HG03045 (cell line): Measurements from ENCODE around the gene IRAK1.
"Not testable (repeated sequence)": the region's sequence is repeated elsewhere in the genome, so short reads cannot be mapped to it uniquely, and the experiment has no call there.

Experiments used
- ATAC-seq: cut with Tn5 transposase; IDR thresholded peaks from one replicate; pipeline ENCODE4 v1.9.1; 2021; ENCODE audit warnings: mild to moderate bottlenecking, moderate library complexity; ENCODE audit not compliant: unreplicated experiment

The IRAK1 gene

GRCh38 chrX:154000051-154000450 is 19.7 kb downstream of the IRAK1 start:
- ATAC-seq: no peak

DNA sequence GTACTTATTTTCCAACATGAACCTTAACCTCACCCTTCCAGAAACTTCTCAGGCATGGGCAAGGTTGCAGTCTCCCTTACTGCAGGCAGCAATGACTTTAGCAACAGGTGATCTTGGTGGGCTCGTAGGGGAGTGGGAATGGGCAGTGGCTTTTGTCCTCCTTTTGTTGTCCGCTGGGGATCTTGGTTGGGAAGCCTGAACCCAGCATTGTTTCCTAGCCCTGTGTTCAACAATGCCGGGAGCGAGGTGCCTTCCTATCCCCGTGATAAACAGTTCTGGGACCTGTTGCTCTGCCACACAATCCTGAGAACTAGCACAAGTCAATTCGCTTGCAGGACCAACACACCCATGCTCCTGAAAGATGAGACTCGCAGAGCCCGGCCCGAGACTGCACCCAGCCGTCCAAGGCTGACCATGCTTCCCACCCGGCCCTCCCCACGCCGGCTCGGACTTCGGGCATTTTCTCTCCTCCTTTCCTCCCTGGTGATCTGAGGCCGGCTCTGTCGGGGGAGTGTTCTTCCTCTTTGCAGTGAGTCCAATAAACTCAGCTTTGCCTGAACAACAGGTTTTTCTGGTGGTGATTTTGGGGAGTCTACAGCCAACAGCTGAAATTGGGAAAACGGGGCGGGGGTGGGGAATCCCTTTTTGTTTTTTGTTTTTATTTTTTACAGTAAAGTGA is 20.2 kb downstream of the IRAK1 start:
- no peak for ATAC-seq

- ATAC-seq: no peak
Measured at GRCh38 chrX:153995504-153995903, 24.2 kb downstream of the IRAK1 start.

GRCh38 chrX:153994398-153994797 is 25.3 kb downstream of the IRAK1 start:
- ATAC-seq: not testable (repeated sequence)

DNA sequence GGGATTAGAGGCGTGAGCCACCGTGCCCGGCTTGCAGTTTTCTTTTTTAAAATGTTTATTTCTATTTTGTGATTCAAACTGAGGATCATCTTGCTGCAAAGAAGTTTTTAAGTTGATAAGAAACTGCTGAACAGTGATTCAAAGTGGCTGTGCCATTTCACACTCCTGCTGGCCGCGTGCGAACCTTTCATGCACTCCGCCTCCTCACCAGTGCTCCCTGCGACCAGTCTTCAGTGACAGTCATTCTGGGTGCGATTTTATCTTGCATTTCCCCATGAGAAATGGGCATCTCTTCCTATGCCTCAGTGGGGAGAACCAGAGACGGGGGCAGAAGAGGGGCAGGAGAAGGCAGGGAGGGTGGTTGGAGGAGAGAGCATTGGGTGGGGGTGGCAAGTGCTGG is 25.7 kb downstream of the IRAK1 start:
- no peak for ATAC-seq

- no peak for ATAC-seq
Measured at GRCh38 chrX:153993079-153993478, 26.6 kb downstream of the IRAK1 start.

DNA sequence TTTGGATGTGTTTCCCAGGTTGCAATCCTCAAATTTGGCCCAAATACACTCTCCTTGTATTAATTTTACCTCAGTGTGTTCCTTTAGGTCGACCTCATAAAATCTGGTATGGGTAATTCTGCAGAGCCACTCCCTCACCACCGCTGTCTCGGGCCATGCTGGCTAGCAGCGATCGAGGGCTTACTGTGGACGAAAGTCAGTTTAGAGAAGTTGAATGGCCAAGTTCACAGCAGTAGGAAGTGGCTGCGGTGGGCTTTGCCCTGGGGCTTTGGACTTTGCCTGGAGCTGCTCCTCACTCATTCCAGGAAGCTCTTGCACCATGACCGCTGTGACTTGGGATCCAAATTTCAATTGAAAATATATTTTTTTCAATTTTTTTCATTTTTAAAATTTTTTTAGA is 27.5 kb downstream of the IRAK1 start:
- no peak for ATAC-seq

DNA sequence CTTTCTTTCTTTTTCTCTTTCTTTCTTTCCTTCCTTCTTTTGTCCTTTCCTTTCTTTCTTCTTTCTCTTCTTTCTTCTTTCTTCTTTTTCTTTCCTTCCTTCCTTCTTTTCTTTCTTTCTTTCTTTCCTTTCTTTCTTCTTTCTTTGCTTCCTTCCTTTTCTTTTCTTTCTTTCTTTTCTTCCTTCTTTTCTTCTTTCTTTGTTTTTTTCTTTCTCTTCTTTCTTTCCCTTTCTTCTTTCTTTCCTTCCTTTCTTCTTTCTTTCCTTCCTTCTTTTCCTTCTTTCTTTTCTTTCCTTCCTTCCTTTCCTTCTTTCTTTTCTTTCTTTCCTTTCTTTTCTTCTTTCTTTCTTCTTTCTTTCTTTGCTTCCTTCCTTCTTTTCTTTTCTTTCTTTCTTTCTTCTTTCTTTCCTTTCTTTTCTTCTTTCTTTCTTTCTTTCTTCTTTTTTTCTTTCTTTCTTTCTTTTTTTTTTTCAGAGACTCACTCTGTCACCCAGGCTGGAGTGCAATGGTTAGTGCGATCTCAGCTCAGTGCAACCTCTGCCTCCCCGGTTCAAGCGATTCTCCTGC is 28.6 kb downstream of the IRAK1 start:
- no peak for ATAC-seq

GRCh38 chrX:153989973-153990655 is 29.6 kb downstream of the IRAK1 start:
- no peak for ATAC-seq

DNA sequence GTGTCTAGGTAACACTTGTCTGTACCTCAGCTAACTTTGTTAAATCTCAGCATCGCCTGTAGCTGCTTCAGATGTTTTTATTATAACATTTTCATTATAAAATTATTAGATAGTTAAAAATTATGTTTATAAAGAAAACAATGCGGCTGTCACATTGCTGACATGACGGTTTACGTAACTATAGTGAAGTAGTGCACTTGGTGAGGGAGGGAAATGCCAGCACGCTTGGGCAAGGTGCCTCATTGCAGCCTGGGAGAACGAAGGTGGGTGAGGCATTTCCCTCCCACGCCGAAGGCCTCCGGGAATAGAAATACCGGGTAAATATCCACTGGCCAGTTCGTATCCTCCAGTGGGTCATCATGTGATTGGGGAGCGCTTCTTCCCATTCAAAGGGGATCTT is 31.2 kb downstream of the IRAK1 start:
- no peak for ATAC-seq

DNA sequence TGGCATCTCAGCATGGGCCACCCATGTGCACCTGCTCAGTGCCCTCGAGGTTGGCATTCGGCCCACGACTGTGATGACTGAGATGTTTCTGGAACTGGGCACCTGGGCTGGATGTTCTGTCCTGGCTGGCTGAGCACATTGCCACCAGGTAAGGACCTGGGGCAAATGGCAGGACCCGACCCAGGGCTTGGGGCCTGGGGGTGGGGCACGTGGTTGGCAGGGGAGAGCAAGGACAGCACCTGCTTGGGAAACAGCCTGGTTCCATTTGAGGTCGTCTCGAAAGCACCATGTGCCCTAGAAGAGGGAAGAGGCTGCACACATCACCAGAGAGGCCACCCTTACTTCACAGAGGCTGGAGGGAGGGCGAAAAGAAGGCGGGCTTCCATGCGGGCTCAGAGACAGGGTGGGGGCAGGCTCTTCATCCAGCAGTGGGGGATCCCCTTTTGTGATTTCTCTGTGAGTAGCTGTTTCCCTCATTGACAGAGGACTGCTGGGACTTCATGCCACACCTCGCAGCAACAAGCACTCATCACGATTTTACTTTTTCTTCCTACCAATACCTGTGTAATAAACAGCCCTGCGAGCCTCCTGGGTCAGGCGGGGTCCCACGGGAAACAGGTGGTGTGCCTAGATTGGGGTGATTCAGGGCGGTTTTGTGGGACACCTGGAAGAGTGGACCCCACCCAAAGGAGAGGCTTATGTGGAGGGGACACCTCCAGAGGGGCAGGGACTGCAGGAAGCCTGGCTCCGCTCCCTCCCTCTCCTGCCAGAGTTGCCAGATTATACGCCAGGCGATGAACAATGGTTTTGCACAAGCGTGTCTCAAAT is 35.1 kb downstream of the IRAK1 start:
- ATAC-seq: no peak

GRCh38 chrX:153983321-153983801 is 36.3 kb downstream of the IRAK1 start:
- no peak for ATAC-seq

DNA sequence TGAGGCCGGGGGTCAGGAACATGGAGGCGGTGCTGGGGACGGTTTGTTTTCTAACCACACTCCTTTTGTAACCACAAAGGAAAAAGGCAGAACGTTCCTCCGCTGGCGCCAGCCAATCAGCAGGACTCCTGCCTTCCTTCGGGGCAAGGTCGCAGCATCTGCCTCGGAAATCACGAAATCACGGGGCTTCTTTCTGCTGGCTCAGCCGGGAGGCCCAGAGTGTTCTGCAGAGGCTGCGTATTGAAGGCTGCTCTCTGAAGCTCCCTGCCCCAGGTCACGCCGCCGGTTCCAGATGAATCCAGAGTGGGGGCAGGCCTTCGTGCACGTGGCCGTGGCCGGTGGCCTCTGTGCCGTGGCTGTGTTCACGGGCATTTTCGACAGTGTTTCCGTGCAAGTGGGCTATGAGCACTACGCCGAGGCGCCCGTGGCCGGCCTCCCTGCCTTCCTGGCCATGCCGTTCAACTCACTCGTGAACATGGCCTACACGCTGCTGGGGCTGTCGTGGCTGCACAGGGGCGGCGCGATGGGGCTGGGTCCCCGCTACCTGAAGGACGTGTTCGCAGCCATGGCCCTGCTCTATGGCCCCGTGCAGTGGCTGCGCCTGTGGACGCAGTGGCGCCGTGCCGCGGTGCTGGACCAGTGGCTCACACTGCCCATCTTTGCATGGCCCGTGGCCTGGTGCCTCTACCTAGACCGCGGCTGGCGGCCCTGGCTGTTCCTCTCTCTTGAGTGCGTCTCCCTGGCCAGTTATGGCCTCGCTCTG is 37.8 kb downstream of the IRAK1 start:
- ATAC-seq: no peak

- no peak for ATAC-seq
Measured at GRCh38 chrX:153981231-153981630, 38.5 kb downstream of the IRAK1 start.

DNA sequence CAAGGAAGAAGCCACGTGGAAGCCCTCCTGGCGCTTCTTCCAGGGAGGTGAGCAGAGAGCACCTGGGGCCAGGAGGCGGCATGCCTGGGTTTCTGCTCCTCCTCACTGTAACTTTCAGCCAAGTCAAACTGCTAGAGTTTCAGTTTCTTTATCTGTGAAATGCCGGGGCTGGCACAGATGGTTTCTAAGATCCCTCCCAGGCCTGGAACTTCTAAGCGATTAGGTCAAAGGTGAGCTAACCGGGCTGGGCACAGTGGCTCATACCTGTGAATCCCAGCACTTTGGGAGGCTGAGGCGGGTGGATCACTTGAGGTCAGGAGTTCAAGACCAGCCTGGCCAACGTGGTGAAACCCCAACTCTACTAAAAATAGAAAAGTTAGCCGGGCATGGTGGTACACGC is 39.3 kb downstream of the IRAK1 start:
- ATAC-seq: not testable (repeated sequence)

GRCh38 chrX:153974726-153975286 is 44.9 kb downstream of the IRAK1 start:
- ATAC-seq: no peak

DNA sequence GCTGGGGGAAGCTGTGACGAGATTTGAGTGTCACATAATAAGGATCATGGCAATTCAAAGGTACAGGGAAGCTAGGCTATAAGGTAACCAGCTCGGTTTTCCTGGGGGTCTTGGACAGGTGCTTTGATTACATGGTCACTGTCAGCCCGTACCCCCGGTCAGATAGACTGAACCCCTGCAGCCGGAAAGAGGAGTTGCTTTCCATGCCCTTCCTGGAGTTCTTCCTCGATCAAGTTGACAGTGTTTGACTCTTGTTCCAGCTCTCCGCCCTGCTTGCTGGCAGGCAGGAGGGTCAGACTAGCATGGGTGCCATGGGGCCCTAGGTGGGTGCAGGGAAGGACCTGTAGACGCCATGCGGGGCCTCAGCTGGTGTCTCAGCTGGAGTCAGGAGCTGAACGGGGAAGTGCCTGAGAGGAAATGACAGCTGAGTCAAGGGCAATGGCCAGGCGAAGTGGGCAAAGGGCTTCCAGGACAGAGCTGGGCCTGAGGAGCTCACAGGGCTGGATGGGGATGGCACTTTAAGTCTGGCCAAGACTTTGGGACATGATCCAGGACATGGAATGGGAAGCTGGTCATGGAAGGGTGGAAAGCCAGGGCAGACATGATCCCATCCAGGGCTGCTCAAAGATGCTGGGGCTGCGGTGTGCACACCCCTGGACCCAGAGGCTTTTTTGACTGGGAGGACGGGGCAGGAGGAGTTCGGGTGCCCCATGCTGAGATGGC is 45.5 kb downstream of the IRAK1 start:
- ATAC-seq: no peak

- no peak for ATAC-seq
Measured at GRCh38 chrX:153973127-153974002, 46.3 kb downstream of the IRAK1 start.
